ENCODE measurements around the gene WNT3. TPM values are rescaled to one million over a fixed set of nuclear protein-coding genes. Genes with fewer than 3 reads are reported as not detected.

Gene WNT3
- 1.2 and 2.0 TPM in 2 replicates for total RNA-seq

GRCh38 chr17:46818316-46818928 is at the start of gene WNT3:
WNT3 (minus strand) TSS chr17:46818692; CDS start chr17:46818597, 95 bp downstream.

GRCh38 chr17:46851029-46851741 is 32.7 kb upstream of the WNT3 start, which contains the start of gene WNT9B:
WNT9B (plus strand) TSS chr17:46851583; CDS start chr17:46851639, 56 bp downstream.

Other genes with a start within 250 kb of the WNT3 start
- 3.3 and 3.9 TPM in 2 replicates for gene ARL17A, start 239.0 kb downstream of the WNT3 start, total RNA-seq
- 66.8 and 67.5 TPM in 2 replicates for gene NSF, start 228.0 kb downstream of the WNT3 start, total RNA-seq
- under 0.01 TPM in 1 of 2 replicates, not detected in the other for gene WNT9B, start 32.9 kb upstream of the WNT3 start, total RNA-seq
- 52.1 and 60.8 TPM in 2 replicates for gene GOSR2, start 104.5 kb upstream of the WNT3 start, total RNA-seq
- not detected in 2 replicates for gene RPRML, start 160.6 kb upstream of the WNT3 start, total RNA-seq